CD14-positive monocyte (primary cell): Measurements from ENCODE around the gene TCL1A. TPM values are rescaled to one million over a fixed set of nuclear protein-coding genes. Genes with fewer than 3 reads are reported as not detected.

Source experiments
- DNase-seq, 3 donors: peaks; one replicate each; pipeline ENCODE4 v3.0.0-alpha.2; 2011 to 2022
- H2AFZ ChIP-seq: 2 replicates; pipeline ENCODE4 v1.6.0; 2012; ENCODE audit warnings: mild to moderate bottlenecking, low read depth, low read length, inconsistent platforms; ENCODE audit not compliant: insufficient read depth, poor library complexity, severe bottlenecking
- H3K27ac ChIP-seq, 2 donors: 1 replicate in 1 of 2; 2 replicates in 1 of 2; pipeline ENCODE4 v1.5.1; 2012 to 2013; ENCODE audit warnings: low read length in 2 of 2, control low read depth in 1 of 2, inconsistent platforms in 1 of 2, low read depth in 1 of 2, mild to moderate bottlenecking in 1 of 2
- H3K27me3 ChIP-seq, 2 donors: one replicate each; pipeline versions ENCODE4 v1.6.0 to v1.6.1; 2011 to 2013; ENCODE audit warnings: low read length in 2 of 2; ENCODE audit not compliant: control insufficient read depth in 2 of 2, insufficient read depth in 2 of 2
- H3K36me3 ChIP-seq, 2 donors: replicated peaks in 1 of 2; 1 replicate in 1 of 2; 2 replicates in 1 of 2; pipeline versions ENCODE4 v1.5.1 to v1.6.1; 2012 to 2013; ENCODE audit warnings: low read length in 2 of 2, control low read depth in 1 of 2, inconsistent platforms in 1 of 2, mild to moderate bottlenecking in 1 of 2; ENCODE audit not compliant: insufficient read depth in 2 of 2, control insufficient read depth in 1 of 2
- H3K4me1 ChIP-seq, 2 donors: 1 replicate in 1 of 2; 2 replicates in 1 of 2; pipeline versions ENCODE4 v1.5.1 to v1.6.1; 2012 to 2013; ENCODE audit warnings: low read length in 2 of 2, control low read depth in 1 of 2, inconsistent platforms in 1 of 2, mild to moderate bottlenecking in 1 of 2, moderate library complexity in 1 of 2; ENCODE audit not compliant: insufficient read depth in 2 of 2, control insufficient read depth in 1 of 2
- H3K4me2 ChIP-seq: replicated peaks from 2 replicates; pipeline ENCODE3; 2012; ENCODE audit warnings: low read length, moderate library complexity, mild to moderate bottlenecking; ENCODE audit not compliant: poor library complexity, severe bottlenecking; ENCODE audit errors: extremely low read depth
- H3K4me3 ChIP-seq, 3 experiments: fragments of 200-600 bp in 1 of 3; sonication (generic) in 1 of 3; replicated peaks in 1 of 3; 1 replicate in 2 of 3; 2 replicates in 1 of 3; pipeline ENCODE4 v1.5.1; 2011 to 2013; ENCODE audit warnings: low read length in 3 of 3, mild to moderate bottlenecking in 3 of 3, control low read depth in 2 of 3, low read depth in 2 of 3, inconsistent platforms in 1 of 3, moderate library complexity in 1 of 3
- H3K79me2 ChIP-seq: 2 replicates; pipeline ENCODE4 v1.6.0; 2012; ENCODE audit warnings: mild to moderate bottlenecking, control low read depth, inconsistent platforms, low read length, moderate library complexity; ENCODE audit not compliant: insufficient read depth
- H3K9ac ChIP-seq: 2 replicates; pipeline ENCODE4 v1.6.0; 2017; ENCODE audit warnings: low read length, mild to moderate bottlenecking; ENCODE audit not compliant: insufficient read depth, poor library complexity, severe bottlenecking
- H3K9me3 ChIP-seq, 2 donors: replicated peaks in 1 of 2; 1 replicate in 1 of 2; 2 replicates in 1 of 2; pipeline versions ENCODE4 v1.5.1 to v1.6.1; 2012 to 2013; ENCODE audit warnings: low read length in 2 of 2, control low read depth in 1 of 2; ENCODE audit not compliant: control insufficient read depth in 1 of 2, insufficient read depth in 1 of 2
- H4K20me1 ChIP-seq: 2 replicates; pipeline ENCODE4 v1.6.0; 2012; ENCODE audit warnings: mild to moderate bottlenecking, low read length, control low read depth, moderate library complexity; ENCODE audit not compliant: insufficient read depth
- H3K27ac Mint-ChIP-seq, 7 donors: one replicate each; pipeline ENCODE4 v1.8.0; 2020; ENCODE audit warnings: mild to moderate bottlenecking in 7 of 7, mixed read lengths in 7 of 7, moderate library complexity in 6 of 7, inconsistent platforms in 2 of 7
- H3K27me3 Mint-ChIP-seq, 3 donors: one replicate each; pipeline ENCODE4 v1.8.0; 2021 to 2022; ENCODE audit warnings: low read depth in 3 of 3, mild to moderate bottlenecking in 3 of 3, mixed read lengths in 3 of 3, moderate library complexity in 3 of 3, inconsistent platforms in 1 of 3
- H3K36me3 Mint-ChIP-seq, 2 donors: one replicate each; pipeline ENCODE4 v1.8.0; 2020; ENCODE audit warnings: mixed read lengths in 2 of 2, inconsistent platforms in 1 of 2, mild to moderate bottlenecking in 1 of 2
- H3K4me1 Mint-ChIP-seq: one replicate; pipeline ENCODE4 v1.8.0; 2020; ENCODE audit warnings: mild to moderate bottlenecking, mixed read lengths
- H3K4me3 Mint-ChIP-seq, 2 donors: one replicate each; pipeline ENCODE4 v1.8.0; 2020; ENCODE audit warnings: mild to moderate bottlenecking in 2 of 2, mixed read lengths in 2 of 2, moderate library complexity in 1 of 2
- H3K9me3 Mint-ChIP-seq, 7 donors: one replicate each; pipeline ENCODE4 v1.8.0; 2020 to 2022; ENCODE audit warnings: mixed read lengths in 7 of 7, mild to moderate bottlenecking in 6 of 7, moderate library complexity in 6 of 7, inconsistent platforms in 2 of 7
- WGBS: methylation state at CpG from one replicate; pipeline ENCODE4 v1.1.5; 2013; ENCODE audit warnings: missing lambda C conversion rate; ENCODE audit not compliant: insufficient coverage; 5-methylcytosine and 5-hydroxymethylcytosine counted together
- intact Hi-C, 2 donors: fragments of 100-400 bp; cut with micrococcal nuclease; formaldehyde crosslinking; loops; one replicate each; pipeline versions ENCODE4 v1.15.0 to v1.15.1; 2023
- polyA plus RNA-seq, 3 donors: library from polyadenylated mRNA; depleted of rRNA in 1 of 3; unstranded in 2 of 3; stranded (reverse) in 1 of 3; fragments of 300-500 nt in 2 of 3; fragments of >200 nt in 1 of 3; fragmentation: Illumina TruSeq in 2 of 3; gene quantifications; 1 replicate in 2 of 3; 2 replicates in 1 of 3; pipeline ENCODE4 v1.2.3, GENCODE V29; 2012 to 2021
- TF ChIP-seq, protein P1 (sequence below): fragments of 200-600 bp; IDR thresholded peaks from one replicate; pipeline ENCODE4 v1.8.0; 2022; ENCODE audit warnings: antibody characterized with exemption, mild to moderate bottlenecking

Gene TCL1A
- polyA plus RNA-seq, 3 donors = 1.0 to 1.3 (median 1.1) TPM

DNA sequence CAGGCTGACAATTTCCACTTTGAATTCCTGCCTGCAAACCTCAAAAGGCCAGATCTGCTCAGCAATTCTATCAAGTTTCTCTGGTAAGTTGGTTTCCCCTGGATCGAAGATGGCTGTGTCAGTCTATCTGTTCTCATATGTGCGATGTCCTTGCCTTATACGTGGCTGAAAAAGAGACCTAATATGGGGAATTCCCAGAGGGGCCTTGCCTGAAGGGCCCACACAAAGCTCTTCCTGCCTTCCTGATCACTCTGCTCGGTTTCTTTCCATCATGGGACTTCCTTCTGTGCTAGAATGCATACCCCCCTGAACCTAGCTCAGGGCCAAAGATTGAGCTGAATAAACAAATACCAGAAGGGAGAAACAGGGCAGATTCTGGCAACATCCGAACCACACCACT lies 14.5 kb downstream of the TCL1A start:
- Mint-ChIP-seq H3K4me3 (no peak overlapping the region), H3K27me3 (peaks cover 11 to 20% (median 14%) of the 10 kb centered on the region in 3 donors), H3K4me1 (no peaks in the 10 kb centered on the region), H3K9me3 (peaks cover 0 to 2% (median 0%) of the 10 kb centered on the region in 7 donors), H3K36me3 (no peaks in the 10 kb centered on the region), H3K27ac (no peak overlapping the region)
- WGBS = 67% methylated on average over 4 of the region's 5 CpGs
- H3K4me3 ChIP-seq = no peak overlapping the region
- no peak overlapping the region for H3K9ac ChIP-seq
- H2AFZ ChIP-seq = no peak overlapping the region
- H3K79me2 ChIP-seq = no peaks in the 10 kb centered on the region
- no peaks in the 10 kb centered on the region for H3K36me3 ChIP-seq
- DNase-seq = no peak
- H3K4me1 ChIP-seq = no peaks in the 10 kb centered on the region
- no peak overlapping the region for H3K27ac ChIP-seq
- H3K27me3 ChIP-seq = peaks cover 0 to 6% of the 10 kb centered on the region in 2 donors
- no peak overlapping the region for H3K4me2 ChIP-seq
- H3K9me3 ChIP-seq = no peaks in the 10 kb centered on the region
- intact Hi-C loops = no loop called here
- H4K20me1 ChIP-seq = no peaks in the 10 kb centered on the region
- TF ChIP-seq, protein P1, sequence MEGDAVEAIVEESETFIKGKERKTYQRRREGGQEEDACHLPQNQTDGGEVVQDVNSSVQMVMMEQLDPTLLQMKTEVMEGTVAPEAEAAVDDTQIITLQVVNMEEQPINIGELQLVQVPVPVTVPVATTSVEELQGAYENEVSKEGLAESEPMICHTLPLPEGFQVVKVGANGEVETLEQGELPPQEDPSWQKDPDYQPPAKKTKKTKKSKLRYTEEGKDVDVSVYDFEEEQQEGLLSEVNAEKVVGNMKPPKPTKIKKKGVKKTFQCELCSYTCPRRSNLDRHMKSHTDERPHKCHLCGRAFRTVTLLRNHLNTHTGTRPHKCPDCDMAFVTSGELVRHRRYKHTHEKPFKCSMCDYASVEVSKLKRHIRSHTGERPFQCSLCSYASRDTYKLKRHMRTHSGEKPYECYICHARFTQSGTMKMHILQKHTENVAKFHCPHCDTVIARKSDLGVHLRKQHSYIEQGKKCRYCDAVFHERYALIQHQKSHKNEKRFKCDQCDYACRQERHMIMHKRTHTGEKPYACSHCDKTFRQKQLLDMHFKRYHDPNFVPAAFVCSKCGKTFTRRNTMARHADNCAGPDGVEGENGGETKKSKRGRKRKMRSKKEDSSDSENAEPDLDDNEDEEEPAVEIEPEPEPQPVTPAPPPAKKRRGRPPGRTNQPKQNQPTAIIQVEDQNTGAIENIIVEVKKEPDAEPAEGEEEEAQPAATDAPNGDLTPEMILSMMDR = no peak

DNA sequence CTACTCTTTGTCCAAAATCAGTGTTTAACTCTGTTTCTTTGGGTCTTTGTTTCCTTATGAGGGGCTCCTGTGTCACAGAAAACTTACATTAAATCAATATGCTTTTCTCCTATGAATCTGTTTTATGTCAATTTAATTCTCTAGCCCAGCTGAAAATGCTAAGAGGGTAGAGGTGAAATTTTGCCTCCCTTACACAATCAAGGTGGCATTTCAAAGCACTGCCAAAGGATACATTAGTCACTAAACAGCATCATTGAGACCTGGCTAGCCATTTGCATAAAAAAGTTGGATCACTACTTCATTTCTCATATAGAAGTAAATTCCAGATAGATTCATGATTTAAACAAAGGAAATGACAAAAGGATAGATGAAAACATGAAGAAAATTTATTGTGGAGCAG lies 15.6 kb downstream of the TCL1A start:
- Histone ChIP-seq H3K4me3 (no peak overlapping the region), H4K20me1 (no peaks in the 10 kb centered on the region), H2AFZ (no peak overlapping the region), H3K27me3 (peaks cover 0 to 6% of the 10 kb centered on the region in 2 donors), H3K9ac (no peak overlapping the region), H3K9me3 (no peaks in the 10 kb centered on the region), H3K27ac (no peak overlapping the region), H3K4me1 (no peaks in the 10 kb centered on the region), H3K4me2 (no peak overlapping the region), H3K79me2 (no peaks in the 10 kb centered on the region), H3K36me3 (no peaks in the 10 kb centered on the region)
- intact Hi-C loops = no loop called here
- no peak overlapping the region for H3K27ac Mint-ChIP-seq
- no peaks in the 10 kb centered on the region for H3K4me1 Mint-ChIP-seq
- no peak for DNase-seq
- H3K27me3 Mint-ChIP-seq = peaks cover 10 to 20% (median 14%) of the 10 kb centered on the region in 3 donors
- no peaks in the 10 kb centered on the region for H3K36me3 Mint-ChIP-seq
- TF ChIP-seq, protein P1 = no peak
- H3K9me3 Mint-ChIP-seq = peaks cover 0 to 2% (median 0%) of the 10 kb centered on the region in 7 donors
- no peak overlapping the region for H3K4me3 Mint-ChIP-seq
